Suppressor macrophage treated with lipopolysaccharide for 4 hours (primary cell): Measurements from ENCODE around the gene PLCB4.
A peak's percentile ranks its signal among the peaks of the same experiment; 100 is the strongest.
"Not testable (repeated sequence)": the region's sequence is repeated elsewhere in the genome, so short reads cannot be mapped to it uniquely, and the experiment has no call there.

ENCODE experiments used
- DNase-seq: peaks from one replicate; pipeline ENCODE4 v3.0.0-alpha.2; 2020

Gene PLCB4

GRCh38 chr20:9385345-9386310 is 316.7 kb downstream of the PLCB4 start:
- not testable (repeated sequence) for DNase-seq

- no peak for DNase-seq
These were observed 319.4 kb downstream of the PLCB4 start for GRCh38 chr20:9388160-9388812.

- DNase-seq: no peak
These were observed 319.9 kb downstream of the PLCB4 start for GRCh38 chr20:9388813-9389161.

DNA sequence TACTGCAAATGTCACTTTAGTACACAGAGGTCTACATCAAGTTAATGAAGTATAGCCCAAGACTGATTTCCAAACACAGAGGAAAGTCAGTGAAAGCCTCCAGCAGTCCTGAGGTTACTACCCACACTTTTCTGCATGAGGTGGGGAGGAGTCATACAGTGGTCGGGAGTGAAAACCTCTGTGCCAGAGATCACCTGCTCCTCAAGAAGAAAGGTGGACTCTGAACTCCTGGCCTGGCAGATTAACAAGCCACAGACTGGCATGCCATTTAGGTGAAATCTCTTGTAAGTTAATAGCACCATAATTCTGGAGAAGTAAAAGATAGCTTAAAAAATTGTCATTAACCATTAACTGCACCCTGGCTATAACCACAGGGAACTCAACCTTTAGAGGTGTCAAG is 320.5 kb downstream of the PLCB4 start:
- DNase-seq: no peak

DNA sequence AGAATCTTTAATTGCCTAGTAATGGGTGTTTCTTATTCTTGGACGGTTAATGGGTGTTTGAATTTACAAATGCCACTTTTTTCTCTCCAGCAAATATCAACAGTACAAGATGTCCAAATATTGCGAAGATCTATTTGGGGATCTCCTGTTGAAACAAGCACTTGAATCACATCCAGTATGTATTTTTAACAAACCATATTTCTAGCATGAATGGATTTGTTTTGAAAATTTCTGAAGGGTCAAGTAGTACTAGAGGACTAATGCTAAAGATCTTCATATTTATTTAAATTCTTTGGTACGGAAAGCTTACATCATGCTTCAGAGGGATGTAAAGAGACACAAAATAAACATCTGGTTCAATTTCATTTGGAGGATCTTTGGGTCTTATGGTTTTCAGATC is 321.6 kb downstream of the PLCB4 start:
- DNase-seq: no peak

- DNase-seq: peak; percentile 89
These were observed 324.3 kb downstream of the PLCB4 start for GRCh38 chr20:9392892-9393857.

- DNase-seq: peak; percentile 11
These were observed 327.1 kb downstream of the PLCB4 start for GRCh38 chr20:9395971-9396370.

DNA sequence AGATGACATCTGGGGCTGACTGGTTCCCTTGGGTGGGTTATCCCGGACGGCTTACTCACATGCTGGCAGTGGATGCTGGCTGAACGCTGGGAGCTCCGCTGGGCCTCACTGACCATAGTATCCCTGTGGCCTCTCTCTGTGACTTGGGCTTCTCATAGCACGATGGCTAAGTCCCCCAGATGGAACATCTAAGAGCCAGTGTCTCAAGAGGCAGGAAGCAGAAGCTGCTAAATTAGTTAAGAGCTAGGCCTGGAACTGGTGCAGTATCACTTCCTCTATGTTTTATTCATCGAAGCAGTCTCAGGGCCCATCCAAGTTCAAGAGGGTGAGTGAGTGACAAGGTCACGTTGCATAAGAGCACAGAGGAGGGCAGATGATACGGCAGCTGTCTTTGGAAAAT is 329.0 kb downstream of the PLCB4 start:
- DNase-seq: peak; percentile 94

DNA sequence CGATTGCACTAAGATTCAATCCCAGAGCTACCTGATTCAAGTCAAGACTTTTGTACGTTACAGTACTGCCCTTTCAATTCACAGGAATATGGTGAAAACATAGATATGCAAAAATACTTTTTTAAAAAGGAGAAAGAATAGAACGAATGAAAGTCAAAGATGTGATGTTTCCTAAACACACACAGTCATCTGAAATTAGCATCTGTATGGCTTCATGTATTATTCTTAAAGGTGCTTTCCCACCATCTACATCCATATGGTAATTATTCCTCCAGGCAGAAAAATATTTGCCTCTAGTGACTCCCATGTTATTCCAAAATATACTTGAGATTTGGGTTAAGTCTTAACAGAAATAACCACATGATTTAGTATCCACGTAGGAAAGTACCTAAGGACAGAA is 330.0 kb downstream of the PLCB4 start:
- DNase-seq: no peak

DNA sequence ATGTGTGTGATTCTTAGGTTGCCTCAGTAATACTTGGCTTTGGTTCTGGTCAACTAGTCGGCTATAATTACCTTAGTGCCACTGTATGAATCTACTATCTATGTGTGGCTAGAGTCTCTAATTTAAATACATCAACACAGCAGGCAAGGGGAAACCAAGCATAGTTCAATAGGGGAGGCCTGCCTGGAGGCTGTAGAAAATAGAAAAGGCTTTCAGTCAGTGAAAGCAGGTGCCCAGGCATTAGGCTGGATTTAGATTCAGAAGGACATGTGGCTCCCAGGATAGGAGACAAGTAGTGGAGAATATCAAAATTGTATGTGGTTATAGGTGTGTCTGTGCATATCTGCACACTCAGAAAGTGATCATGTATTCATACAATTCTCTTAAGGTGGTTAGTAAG is 330.4 kb downstream of the PLCB4 start:
- no peak for DNase-seq

DNA sequence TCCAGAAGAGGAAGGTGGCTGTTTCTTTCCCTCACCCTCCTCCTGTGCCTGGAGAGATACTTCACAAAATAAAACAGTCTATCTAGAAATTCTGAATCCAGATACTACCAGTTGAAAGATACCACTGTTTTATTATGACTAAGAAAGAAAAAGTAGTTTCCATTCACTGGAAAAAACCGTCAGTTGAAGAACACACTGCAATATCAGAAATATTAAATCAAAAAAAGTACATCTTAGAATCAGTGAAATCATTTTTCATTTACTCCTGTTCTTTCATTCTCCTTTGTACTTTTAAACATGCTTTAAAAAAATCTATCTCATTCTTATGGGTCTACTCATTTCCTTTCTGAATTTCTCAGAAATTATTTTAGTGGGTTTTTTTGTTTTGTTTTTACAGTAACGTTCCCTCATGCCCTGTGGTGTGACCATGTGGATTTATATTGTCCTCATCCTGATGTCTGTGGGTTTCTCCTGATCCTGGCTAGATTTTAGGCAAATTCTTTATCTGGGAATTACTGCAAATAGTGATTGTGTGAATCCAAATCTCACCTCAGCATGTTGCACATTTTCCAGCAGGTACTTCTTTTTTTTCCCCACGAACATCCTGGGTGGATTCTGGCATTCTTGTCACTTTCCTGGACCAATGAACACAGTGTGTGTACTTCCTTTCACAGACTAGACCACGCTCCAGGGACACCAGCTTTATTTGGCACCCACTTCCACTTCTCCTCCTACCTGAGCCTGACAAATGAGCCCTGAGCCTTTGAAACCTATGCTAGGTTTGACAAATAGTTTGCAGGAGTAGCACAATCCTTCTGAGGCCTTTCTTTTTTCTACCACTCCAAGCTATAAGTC is 331.5 kb downstream of the PLCB4 start:
- DNase-seq: peak; percentile 13

DNA sequence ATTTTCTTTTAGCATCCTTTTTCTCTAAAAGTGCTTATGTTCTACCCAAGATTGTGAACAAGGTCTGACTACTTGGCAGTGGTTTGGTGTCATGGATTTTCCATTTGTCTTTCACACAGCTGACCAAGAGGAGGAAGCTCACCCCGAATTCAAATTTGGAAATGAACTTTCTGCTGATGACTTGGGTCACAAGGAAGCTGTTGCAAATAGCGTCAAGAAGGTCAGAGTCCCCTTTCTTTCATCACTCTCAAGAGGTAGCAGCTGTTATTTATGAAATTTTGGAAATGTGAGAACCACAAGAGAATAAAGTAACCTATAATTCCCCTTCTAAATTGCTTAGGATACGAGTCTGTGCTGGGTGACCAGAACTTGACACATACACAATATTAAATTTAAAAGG is 332.5 kb downstream of the PLCB4 start:
- DNase-seq: peak; percentile 93

DNA sequence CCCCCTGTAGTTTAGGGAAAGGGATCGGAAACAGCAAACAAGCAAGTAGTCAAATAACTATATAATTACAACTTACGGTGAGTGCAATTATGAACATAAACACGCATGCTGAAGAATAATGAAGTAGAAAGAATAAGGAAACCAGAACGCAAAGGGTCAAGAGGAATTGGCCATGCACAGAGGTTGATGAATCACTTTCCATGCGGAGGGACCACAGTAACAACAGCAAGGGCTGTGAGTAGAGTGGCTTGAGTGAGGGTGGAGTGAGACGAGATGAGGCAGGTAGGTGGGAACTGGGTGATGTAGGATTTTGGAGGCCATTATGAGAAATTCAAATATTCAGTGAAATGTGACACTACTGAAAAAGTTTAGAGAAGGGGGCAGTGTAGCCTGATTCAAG is 333.3 kb downstream of the PLCB4 start:
- DNase-seq: peak; percentile 49

GRCh38 chr20:9402546-9402945 is 333.7 kb downstream of the PLCB4 start:
- DNase-seq: peak; percentile 77

GRCh38 chr20:9403448-9403847 is 334.6 kb downstream of the PLCB4 start:
- DNase-seq: peak; percentile 25

DNA sequence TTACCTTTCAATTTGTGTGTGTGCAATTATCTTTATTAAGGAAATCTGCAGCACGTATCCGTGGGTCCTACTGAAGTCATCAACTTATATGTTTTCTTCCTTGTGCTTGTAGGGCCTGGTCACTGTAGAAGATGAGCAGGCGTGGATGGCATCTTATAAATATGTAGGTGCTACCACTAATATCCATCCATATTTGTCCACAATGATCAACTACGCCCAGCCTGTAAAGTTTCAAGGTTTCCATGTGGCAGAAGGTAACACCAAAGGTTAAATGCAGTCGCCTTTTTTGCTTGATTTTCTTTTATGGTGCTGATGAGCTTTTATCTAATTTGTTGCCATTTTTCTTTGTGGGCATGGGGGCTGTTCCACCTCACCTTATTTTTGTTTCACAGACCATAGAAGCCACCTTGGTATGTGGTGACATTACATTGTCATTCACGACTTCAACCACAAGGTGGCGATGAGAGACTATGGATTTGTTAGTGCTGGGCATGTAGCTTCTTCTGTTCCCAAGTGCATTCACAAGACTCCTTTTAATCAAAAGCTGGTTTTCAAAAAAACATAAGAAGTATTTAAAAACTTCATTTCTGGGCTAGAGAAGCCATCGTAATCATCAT is 339.0 kb downstream of the PLCB4 start:
- peak; percentile 77 for DNase-seq

DNA sequence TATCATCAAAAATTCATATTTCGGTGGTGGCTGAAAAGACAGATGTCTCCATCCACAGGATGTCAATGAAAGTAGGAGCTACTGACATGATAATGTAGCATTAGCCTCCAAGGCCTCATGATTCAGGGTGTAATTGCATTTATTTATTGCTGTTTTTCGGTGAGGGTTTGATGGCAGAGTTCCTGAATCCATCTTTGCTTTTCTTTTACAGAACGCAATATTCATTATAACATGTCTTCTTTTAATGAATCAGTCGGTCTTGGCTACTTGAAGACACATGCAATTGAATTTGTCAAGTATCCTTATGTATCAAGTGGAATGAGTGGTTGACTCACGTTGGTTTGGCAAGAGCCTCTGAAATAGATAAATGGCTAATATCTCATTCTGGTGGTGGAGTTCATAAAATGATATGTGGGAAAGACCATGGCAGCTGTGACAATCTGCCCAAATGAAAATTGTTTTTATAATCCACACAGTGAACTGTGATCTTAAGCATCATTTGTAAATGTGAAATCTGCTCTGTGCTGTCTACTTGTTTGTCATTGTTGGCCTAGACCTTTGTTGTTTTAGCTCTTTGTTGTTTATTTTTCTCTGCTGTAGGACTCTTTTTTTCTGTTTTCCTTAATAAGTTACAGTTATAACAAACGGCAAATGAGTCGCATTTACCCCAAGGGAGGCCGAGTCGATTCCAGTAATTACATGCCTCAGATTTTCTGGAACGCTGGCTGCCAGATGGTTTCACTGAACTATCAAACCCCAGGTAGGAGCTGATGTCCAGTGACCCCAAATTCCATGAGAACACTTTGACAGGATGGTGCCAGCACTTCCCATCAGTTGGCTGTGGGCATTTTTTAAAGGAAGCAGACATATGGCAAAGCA is 339.8 kb downstream of the PLCB4 start:
- no peak for DNase-seq

DNA sequence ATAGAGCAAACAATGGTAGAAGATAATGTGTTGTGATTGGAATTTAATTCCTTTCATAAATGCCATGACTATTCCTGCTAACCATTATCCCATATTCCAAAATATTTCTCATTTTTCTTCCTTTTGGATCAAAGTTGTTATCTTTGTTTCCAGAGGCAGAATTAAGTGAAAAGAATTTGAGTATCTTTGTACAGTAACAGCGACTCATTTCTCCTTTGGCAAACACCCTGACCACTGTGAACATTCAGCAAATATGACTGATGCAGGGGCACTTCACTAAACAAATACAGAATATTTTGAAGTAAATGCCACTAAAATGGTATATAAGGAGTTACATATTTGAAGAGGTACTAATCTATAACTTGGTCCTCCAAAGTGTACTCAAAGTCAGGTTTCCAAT is 340.5 kb downstream of the PLCB4 start:
- DNase-seq: no peak

GRCh38 chr20:9409981-9410380 is 341.1 kb downstream of the PLCB4 start:
- no peak for DNase-seq

DNA sequence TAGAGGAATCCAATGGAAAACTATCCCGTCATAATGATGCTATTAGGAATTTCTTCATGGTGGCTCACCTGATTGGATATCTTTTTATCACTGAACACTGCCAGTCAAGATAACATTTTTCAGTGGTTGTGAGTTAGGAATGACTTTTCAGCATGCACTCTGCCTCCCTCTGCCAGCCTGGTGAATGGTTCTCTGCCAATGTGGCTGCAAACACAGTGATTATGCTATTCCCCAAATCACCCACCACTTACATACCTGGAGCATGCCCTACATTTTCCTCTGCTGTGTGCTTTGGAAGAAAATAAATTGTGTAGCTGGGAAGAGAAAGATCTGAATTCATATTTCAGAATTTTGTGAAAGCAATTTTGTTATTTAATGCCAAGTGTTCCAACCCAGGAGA is 342.9 kb downstream of the PLCB4 start:
- no peak for DNase-seq

DNA sequence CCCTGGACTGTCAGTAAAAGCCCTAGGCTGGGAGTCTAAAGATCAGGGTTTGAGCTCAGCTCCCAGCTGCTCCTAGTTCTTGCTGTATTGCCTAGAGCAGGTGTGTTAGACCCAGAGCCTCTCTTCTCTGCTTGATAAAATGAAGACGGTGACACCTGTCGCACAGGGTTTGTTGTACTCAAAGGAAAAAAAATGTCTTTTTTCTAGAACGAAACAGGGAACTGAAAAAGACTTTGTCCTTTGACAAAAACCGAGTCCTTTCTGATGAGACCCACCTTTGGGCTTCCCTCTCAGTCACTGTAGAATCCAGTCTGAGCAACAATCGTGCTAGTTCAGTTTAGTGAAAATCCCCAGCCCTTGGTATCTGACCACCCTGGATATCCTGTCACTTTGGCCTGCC is 343.4 kb downstream of the PLCB4 start:
- no peak for DNase-seq
